GM19025 (cell line): ENCODE measurements around the gene ITPR3.

ENCODE experiments used
- ATAC-seq: cut with Tn5 transposase; IDR thresholded peaks from one replicate; pipeline ENCODE4 v1.9.1; 2021; ENCODE audit warnings: mild to moderate bottlenecking, low read depth, moderate library complexity; ENCODE audit not compliant: unreplicated experiment

The ITPR3 gene

DNA sequence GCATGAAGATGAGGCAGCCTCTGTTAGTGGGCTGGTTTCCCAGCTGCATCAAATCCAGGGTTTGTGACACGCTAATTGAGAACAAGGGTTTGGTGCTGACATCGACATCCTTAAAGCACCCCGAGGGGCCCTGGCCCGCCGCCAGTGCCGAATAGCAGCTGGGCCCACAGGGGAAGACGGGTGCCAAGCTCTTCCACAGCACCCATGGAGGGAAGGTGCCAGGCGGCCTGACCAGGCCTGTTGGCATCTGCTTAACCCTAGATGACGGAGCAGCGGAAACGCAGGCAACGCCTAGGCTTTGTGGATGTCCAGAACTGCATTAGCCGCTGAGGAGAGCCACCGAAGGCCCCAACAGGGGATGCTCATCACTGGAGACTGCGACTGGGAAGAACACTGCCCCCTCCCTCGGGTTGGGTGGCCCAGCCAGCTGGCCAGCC lies 74.3 kb downstream of the ITPR3 start:
- no peak for ATAC-seq

DNA sequence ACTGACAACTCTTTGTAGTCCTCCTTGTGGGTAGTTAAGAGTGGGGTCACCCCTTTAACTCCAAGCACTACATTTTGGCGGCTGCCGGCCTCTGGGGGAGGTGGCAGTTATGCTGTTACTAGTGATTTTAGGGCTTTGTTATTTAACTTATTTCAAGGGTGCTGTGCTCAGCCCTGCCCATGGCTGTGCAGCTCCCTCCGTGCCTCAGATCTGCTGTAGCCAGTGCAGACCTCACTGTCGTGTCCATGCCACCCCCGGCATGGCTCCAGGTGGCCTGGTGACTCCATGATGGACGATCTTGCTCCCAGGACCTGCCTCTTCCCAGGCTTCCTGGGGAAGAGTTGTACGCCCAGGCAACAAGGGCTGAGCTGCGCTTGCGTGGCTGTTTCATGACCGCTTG lies 75.0 kb downstream of the ITPR3 start:
- no peak for ATAC-seq

DNA sequence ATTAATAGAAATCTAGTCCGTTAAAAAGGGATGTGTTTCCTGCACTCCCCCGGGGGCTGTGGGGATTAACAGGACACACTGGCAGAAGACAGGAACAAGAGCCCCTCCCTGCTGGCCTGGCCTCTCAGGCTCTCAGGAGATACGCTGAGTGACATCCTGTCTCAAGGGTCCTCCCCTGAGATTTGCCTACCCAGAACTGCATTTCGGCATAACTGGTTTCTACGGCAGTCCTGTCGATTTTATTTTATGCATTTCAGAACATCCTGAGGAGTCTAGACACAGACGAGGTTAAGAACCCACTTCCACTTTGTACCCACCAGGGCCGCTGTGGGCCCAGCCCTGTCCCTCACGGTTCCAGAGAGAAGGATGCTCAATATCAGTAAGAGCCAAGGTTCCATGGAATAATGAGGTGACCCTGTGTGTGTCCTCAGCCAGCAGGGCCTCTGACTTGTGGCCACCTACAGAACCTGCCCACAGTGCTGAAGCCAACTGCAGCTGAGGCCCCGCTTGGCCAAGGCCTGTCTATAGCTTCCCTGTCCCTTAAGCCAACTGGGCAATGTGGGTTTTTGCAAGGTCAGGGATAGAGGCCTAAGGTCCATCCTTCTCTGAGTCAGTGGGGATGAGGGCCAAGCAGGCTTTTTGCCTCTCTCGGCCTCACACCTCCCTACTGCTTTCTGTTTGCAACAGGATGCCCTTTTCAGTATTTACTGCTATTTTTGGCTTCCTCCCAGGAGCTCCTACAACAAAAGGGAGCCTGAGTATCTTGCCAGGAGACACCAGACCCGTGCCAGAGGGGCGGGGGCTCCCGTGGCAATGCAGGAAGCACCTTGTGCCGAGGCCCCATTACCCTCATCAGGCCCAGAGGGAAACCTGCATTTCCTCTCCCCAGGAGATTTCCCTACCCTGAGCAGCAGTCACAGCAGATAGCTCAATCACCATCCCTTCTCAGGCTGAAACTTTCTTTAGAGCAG lies 75.7 kb downstream of the ITPR3 start:
- no peak for ATAC-seq

DNA sequence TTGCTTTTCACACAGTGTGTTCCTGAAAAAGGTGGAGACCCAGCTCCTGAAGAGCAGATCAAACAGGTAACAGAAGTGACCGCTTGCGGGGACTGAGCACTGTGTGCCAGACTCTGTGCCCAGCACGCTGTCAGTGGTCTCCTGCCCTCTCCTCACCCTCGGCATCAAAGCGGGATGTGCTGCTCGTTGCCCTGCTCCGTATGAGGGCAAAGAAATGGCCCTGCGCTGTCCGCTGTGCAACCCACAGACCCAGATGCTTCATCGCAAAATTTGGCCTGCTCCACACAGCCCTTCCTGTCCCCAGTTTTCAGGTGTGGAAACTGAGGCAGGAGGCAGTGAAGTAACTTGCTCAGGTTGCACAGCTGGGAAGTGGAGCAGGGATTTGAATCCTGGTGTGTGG lies 76.7 kb downstream of the ITPR3 start:
- ATAC-seq, result no peak

DNA sequence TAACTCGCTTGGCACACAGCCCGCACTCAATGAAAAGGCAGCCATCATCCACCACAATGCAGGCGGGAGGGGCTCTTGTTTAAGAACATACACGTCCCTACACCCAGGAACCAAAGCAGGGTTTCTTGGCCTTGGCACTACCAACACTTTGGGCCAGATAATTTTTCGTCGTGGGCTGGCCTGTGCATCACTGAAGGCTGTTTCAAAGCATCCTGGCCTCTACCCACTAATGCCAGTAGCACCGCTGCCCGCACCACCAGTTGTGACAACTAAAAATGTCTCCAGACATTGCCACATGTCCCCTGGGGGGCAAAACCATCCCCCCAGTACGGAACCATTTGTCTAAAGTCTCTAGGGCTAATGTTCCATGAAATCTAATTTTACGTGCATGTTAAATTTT lies 77.4 kb downstream of the ITPR3 start:
- no peak for ATAC-seq

DNA sequence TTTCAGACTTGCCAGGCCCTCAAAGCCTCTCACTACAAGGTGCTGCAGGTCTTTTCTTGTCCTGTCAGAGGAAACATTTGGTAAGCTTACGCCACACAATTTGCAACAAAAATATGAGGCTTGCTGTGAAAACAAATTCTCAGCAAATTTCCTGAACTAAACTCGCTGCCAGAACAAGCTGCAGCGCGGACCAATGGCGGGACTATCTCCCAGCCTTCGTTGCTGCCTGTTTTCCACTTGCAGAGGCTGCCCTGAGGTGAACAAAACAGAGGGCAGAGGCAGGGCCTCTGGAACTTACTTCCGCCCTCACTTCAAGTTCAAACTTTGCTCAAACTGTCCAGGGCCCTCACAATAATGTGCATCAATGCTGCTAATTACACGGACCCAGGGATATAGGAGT lies 78.0 kb downstream of the ITPR3 start:
- ATAC-seq, result no peak

DNA sequence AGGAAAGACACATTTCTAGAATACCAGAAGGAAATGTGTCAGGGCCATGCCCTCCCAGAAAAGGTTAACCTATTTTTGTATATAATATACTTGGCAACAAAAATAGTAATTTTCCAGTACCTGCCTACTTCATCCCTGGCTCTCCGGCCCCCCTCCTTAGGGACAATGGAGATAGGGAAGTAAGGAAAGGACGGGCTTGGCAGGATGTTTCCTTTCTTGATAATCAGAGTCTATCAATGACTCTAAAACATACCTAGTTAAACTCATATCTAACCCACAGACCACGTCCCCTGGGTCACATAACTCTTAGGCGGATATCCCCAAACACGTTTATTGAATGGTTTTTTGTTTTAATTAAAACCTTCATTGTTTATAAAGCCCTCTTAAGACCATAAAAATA lies 78.6 kb downstream of the ITPR3 start:
- ATAC-seq, result no peak

DNA sequence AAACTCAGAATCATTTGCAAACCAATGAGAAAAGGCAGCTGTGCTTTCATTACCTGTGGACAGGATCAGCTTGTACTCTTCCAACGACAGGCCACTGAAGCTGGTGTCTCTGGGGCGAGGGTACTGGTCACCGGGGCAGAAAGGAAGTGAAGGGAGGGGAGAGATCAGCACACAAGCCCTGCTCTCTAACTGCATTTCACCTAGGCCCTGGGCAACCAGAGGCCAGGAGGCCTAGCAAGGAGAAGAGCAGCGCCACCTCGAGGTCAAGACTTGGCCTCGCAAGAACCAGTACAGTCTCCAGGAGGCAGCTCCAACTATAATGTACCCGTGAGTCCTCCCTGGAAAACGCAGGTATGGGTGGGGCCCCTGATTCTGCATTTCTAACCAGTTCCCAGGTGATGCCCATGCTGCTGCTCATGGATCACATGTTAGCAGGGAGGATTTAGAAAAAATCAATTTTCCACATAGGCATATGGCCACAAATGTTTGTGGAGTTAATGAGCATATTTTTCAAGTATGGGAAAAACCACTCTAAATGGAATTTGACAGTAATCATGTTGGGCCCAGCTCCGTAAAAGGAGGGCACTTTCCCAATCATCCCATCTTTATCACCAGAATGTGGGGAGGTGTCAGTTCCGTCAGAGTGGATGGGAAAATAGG lies 79.4 kb downstream of the ITPR3 start:
- ATAC-seq, result no peak

DNA sequence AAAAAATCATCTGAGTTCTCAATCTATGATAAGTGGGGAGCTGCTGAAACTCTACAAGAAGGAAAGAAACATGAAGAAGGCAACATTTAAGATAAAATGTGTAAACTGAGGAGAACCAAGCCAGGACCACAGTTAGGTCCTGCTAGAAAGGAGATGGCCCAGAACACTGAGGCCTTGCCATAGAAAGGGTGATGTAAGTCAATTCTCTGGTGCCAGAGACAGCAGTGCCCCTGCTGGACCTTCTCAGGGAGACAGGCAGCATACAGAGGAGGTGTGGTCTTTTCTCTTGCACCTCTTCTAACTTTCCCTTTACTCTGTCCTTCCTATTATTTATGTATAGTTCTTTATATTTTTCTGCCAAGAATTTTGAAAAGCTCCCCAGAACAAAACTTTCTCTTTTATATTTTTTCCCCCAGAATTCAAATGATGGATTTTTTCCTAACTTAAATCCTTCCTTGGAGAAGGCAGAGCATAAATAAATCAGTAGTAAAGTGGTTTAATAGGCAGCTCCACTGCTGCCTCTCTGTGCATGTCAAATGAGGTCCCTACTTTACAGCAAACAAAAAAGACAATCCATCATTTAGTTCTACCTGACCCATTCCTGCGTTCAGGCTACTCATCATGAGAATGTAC lies 81.3 kb downstream of the ITPR3 start:
- ATAC-seq, result no peak

DNA sequence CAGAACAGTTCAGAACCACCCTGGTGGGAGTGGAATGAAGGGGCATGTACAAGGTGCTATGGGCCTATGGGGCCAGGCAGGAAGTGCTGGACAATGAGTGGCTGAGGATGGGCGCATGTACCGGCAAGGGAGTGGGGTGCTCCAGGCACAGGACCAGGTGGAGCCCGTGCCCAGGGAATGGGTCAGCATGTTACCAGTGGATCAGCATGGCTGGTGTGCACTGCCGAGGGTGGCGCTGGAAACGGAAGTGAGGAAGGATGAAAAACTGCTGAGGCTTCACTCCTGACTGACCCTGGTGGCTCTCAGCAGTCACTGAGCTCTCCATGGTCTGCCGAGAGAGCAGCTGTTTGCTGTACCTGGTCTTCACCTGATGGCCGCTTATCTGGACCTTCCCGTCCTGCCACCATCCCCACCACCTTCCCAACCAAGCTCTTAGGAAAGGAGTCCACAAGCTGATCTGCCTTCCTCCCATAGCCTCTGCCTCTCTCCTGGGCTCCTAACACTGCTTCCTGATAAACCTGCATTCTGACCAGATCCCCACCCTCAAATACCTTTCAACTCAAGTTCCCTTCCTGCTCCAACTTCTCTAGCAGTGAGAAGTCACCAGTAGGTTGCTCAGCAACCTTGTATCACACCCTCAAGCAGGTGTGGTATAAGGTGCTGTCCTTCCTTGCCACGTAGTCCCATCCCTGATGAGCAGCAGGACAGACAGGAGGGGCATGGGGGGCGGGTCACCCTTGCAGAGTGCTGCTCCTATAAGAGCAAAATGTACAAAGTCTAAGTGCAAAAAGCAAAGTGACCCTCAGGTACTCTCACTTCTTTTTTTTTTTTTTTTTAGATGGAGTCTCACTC lies 83.3 kb downstream of the ITPR3 start:
- no peak for ATAC-seq

DNA sequence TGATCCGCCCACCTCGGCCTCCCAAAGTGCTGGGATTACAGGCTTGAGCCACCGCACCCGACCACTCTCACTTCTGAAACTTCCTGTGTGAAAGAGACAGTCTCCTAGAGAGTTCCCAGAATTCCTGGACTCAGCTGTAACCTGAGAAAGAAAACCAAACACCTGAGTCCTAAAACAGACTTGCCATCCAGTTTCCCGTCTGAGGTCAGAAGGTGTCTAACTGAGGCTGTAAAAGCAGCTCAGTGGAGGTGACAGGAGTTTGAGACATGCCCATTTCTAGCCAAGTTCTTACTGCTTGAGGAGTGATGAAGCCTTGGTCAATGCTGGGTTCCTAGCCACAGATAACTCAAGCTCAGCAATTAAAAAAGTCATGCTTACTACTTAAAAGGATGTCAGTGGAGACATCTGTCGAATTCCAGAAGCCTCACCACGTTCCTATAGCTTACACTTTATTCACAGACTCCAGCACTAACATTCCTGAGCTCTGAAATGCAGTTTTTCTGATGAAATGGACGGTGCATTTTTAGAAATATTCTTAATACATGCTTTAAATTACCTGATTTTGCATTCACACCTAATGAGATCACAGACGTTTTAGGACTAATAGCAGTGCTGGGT lies 84.3 kb downstream of the ITPR3 start:
- no peak for ATAC-seq

DNA sequence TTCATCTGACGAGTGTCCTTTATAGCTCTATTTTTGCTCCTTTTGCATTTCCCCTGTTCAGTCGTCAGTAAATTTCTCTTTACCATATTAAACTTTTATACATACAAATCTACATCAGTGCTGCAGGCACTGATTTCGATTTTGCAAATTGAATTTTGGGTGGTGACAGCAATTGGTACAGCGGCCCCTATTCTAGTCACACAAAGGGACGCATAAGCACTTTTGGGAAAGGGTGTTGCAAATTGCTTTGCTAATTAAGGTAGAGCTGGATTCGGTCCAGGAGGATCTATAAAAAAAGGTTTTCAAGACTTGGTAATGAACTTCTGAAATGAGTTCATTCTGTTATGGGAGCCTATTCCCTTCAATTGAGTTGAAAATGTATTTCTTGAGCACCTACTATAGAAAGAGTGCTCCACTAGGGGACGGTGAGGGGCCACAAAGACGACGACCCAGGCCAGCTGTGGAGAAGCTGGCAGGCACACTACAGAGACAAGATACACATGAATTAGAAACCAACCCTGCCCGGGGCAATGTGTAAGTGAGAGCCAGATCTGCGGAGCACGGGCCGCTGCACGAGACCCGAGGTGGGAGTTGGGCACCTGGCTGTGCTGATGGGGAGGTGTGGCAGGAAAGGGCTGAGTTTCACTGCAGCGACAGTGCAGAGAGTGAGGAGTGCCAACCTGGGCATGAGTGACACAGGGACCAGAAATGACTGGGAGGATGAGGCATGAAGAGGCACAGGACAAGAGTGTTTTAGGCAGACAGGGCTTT lies 85.0 kb downstream of the ITPR3 start:
- ATAC-seq, result no peak

DNA sequence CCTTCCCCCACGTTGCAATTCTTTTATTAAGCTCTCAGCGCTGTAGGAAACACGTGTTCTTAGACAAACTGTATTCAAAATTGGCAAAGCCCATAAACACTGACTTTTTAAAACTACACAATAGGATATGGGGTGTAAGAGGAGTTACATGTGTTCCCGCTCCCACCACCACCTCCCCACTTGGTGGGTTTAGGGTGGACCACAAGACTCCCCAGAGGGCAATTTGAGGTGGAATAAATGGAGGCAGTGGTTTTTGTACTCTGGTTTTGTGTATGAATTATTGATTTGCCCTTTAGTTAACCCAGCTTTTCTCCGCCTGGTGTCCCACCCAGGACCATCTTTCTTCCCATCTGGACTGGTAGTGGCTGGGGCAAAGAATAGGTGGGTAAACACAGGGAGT lies 86.6 kb downstream of the ITPR3 start:
- no peak for ATAC-seq

DNA sequence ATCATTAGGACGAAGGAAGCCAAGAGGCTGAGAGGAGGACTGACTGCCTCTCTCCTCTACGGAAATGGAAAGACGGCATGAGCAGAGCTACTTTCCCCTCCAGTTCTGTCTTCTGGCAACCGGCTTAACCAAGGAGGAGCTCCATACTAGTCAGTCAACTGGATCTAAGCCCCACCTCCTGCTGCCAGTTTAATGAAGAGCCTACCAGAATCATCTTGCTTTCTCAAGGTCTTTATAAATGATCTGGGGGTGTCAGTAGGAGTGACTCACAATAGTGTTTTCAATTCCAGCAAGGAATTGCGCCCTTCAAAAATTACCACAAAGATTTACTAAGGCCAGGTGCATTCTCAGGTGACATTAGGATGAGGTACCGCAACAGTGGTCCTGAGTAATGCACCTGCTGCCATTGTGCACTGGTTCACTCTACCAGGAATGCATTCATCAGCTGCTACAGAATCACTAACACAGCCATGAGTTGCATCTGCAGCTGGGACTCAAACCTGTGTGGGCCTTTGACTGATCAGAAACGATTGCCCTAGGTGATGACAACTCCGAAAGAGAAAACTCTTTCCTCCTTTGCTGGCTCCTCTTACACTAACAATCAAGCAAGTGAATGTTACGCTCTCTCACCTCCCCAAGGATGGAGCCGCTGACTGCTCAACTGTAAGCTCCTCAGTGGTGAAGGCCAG lies 87.5 kb downstream of the ITPR3 start:
- ATAC-seq, result no peak

DNA sequence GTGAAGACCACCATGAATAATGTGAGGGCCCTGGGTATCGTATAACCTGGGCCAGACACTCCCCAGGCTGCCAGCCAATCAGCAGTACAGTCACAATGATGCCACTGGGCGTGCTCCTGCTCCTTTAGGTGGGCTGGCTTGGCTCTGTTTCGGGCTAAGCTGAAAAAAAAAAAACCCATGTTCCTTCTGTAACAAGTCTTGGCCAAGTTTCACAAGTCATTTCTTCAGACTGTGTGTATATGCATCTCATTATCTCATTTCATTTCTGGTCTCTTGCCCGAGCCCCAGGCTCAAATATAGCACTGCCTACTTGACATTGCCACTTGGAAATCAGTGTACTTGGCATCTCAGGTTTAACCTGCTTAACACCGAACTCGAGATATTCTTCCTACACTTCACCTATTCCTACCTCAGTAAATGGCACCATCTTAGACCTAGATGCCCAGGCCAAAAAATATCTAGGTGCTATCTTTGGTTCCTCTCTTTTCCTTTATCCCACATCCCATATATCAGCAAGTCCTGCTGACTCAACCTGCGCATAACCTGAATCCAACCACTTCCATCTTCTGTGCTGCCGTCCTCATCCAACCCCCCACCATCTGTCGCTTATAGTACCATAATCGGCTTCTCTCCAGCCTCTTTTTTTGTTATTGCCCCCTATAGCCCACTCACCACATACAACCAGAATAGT lies 88.6 kb downstream of the ITPR3 start:
- ATAC-seq, result no peak

DNA sequence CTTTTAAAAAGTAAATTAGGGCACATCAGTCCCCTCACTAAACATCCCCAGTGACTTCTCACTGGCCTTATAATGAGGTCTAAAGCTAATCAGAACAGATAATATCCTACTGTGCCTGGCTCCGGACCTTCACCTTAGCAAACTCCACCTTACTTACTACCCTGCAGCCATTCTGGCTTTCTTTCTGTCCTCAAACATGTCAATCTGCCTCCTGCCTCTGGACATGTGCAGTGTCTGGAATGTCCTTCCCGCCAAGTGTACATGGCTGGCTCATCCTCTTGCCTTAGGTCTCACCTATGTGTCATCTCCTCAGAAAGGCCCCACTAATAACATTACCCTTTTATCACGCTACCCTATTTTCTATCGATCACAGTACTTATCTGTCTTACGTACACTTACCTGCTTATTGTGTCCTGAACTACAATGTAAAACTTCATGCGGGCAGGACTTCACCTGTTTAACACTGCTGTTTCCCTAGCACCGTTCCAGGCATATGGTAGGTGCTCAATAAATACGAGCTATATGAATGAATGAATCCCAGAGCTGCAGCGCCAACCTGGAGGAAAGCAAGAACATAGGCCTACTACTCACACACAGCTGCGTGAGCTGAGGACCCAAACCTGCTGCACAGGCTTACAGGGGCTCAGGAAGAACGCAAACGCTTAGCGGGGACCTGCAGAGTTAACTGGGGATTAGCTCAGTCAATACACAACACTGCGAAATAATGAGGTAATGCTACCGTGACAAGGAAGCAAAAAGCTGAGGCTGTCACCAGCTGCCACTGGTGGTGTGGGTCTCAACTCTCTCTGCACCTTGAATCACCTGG lies 89.4 kb downstream of the ITPR3 start:
- ATAC-seq, result no peak
